ENCODE data around the gene GPRC5A. TPM values are rescaled to one million over a fixed set of nuclear protein-coding genes. Genes with fewer than 3 reads are reported as not detected.

GPRC5A gene
- total and polyA plus RNA-seq, 2 donors (not counting 3 experiments of a cell fraction or from before 2014, with no cell fraction given), result 22.7 to 86.4 TPM

GRCh38 chr12:12877153-12877768 is 14.1 kb upstream of the GPRC5A start:
- CTCF ChIA-PET, result interaction anchor here (0.7 to 1.6 kb wide), 4 partner anchors 18 to 41 kb away, joined by 3 to 9 read pairs (median 3); no protein-coding TSS in a partner anchor
- H2AFZ ChIP-seq (ENCODE audit: low read depth, low read length), result no peak overlapping the region

More at GRCh38 chr12:12877153-12877768, 14.1 kb upstream of the GPRC5A start:
- no peak overlapping the region for H3K27ac ChIP-seq (ENCODE audit: insufficient read depth, low read depth, low read length)
- no peak for TF ChIP-seq EZH2 (IDR thresholded peaks at IDR 0.05; ENCODE audit: borderline replicate concordance, low read depth, low read length, severe bottlenecking)
- TF ChIP-seq POLR2AphosphoS5 (IDR thresholded peaks at IDR 0.05; ENCODE audit: insufficient read depth, low read depth, low read length), result no peak
- TF ChIP-seq, protein P1, sequence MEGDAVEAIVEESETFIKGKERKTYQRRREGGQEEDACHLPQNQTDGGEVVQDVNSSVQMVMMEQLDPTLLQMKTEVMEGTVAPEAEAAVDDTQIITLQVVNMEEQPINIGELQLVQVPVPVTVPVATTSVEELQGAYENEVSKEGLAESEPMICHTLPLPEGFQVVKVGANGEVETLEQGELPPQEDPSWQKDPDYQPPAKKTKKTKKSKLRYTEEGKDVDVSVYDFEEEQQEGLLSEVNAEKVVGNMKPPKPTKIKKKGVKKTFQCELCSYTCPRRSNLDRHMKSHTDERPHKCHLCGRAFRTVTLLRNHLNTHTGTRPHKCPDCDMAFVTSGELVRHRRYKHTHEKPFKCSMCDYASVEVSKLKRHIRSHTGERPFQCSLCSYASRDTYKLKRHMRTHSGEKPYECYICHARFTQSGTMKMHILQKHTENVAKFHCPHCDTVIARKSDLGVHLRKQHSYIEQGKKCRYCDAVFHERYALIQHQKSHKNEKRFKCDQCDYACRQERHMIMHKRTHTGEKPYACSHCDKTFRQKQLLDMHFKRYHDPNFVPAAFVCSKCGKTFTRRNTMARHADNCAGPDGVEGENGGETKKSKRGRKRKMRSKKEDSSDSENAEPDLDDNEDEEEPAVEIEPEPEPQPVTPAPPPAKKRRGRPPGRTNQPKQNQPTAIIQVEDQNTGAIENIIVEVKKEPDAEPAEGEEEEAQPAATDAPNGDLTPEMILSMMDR (IDR thresholded peaks at IDR 0.05; ENCODE audit: extremely low read depth in 1 of 2, insufficient read depth in 1 of 2, low read depth in 1 of 2, low read length in 2 of 2), result no peak
- no peak for TF ChIP-seq MYC (IDR thresholded peaks at IDR 0.05; ENCODE audit: low read depth, low read length)
- no peak for TF ChIP-seq JUN (IDR thresholded peaks at IDR 0.05; ENCODE audit: borderline replicate concordance, insufficient read depth, insufficient read length, low read depth)
- TF ChIP-seq MAX (IDR thresholded peaks at IDR 0.05; ENCODE audit: insufficient read depth, insufficient read length), result no peak
- no peak for TF ChIP-seq GATA2 (IDR thresholded peaks at IDR 0.05; ENCODE audit: insufficient read depth, insufficient read length, low read depth, low read length)
- TF ChIP-seq FOS (IDR thresholded peaks at IDR 0.05; ENCODE audit: borderline replicate concordance, insufficient read depth, low read length), result no peak
- TF ChIP-seq POLR2A (IDR thresholded peaks at IDR 0.05; ENCODE audit: low read depth, low read length), result no peak
- H3K9ac ChIP-seq (replicated peaks; ENCODE audit: extremely low read depth, insufficient read depth, low read length), result no peak overlapping the region
- no peak for FAIRE-seq
- no peaks in the 10 kb centered on the region for H3K36me3 ChIP-seq (ENCODE audit: control insufficient read depth in 2 of 2, extremely low read depth in 1 of 2, insufficient read depth in 2 of 2, low read length in 2 of 2)
- no peaks in the 10 kb centered on the region for H3K79me2 ChIP-seq (ENCODE audit: control insufficient read depth, insufficient read depth, low read length)
- no peaks in the 10 kb centered on the region for H3K27me3 ChIP-seq (ENCODE audit: control insufficient read depth in 2 of 2, insufficient read depth in 2 of 2, low read length in 2 of 2)
- H3K9me1 ChIP-seq (replicated peaks; ENCODE audit: control insufficient read depth, extremely low read depth, insufficient read depth, low read length), result no peaks in the 10 kb centered on the region
- no peak overlapping the region for H3K4me2 ChIP-seq (ENCODE audit: insufficient read depth, low read length)
- intact Hi-C loops (cut with micrococcal nuclease), result no loop called here
- no peaks in the 10 kb centered on the region for H4K20me1 ChIP-seq (replicated peaks; ENCODE audit: control insufficient read depth, extremely low read depth, insufficient read depth, low read length)
- H3K4me3 ChIP-seq (replicated peaks in 1 of 3; ENCODE audit: insufficient read depth in 1 of 3, low read depth in 1 of 3, low read length in 3 of 3), result no peak overlapping the region
- BruUV-seq (replicated peaks), result no TSS peak
- peaks cover 31% of the 10 kb centered on the region for H3K4me1 ChIP-seq (ENCODE audit: control insufficient read depth, extremely low read depth, insufficient read depth, low read length)
- dilution Hi-C loops (cut with MboI; ENCODE audit: extremely low pct_ligation_motif_present, low sequenced_read_pairs), result no loop called here
- POLR2A ChIA-PET, result interaction anchor here (1.0 kb wide), 1 partner anchor 14 kb away, joined by 3 read pairs; no protein-coding TSS in a partner anchor
- no peaks in the 10 kb centered on the region for H3K9me3 ChIP-seq (replicated peaks; ENCODE audit: control insufficient read depth, insufficient read depth, low read length)
- DNase-seq (ENCODE audit: low read depth, low spot score), result no peak
